ENCODE data around the gene STK38.
"Not testable (repeated sequence)": the region's sequence is repeated elsewhere in the genome, so short reads cannot be mapped to it uniquely, and the experiment has no call there.

Gene STK38

DNA sequence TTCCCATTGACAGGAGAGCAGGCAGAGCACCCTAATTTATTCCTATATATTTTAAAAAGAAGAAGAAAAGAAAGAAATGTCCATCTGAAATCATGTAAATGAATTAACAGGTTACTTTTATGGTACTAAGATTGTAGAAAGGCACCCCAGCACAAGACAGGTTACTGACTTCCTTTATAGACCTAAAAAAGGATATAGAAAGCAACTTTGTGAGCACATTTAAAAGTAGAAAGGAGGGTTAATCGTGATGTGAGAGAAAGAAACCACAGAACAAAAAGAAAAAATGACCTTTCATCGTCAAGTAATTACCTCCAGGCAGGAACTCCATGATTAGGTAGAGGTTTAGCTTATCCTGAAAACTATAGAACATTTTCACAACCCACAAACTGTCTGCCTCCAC lies 29.9 kb downstream of the STK38 start:
- DNase-seq: no peak

DNA sequence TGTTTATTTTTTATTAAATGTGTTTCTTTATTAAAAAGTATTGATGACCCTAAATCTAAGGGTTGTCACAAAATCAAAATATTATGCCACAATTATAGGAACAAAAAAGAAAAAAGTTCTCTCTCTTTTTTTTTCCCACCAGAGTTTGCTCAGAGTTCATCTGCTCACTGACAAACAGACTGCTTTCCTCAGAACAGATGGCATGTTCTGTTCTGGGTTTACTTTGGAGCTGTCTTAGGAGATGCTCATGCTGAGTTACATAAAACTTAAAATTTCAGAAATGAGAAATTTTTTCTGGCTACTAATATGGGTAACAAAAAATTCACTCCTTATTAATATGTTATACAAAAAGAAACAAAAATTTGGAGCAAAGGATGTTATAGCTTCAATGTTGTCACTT lies 30.3 kb downstream of the STK38 start:
- DNase-seq: no peak

DNA sequence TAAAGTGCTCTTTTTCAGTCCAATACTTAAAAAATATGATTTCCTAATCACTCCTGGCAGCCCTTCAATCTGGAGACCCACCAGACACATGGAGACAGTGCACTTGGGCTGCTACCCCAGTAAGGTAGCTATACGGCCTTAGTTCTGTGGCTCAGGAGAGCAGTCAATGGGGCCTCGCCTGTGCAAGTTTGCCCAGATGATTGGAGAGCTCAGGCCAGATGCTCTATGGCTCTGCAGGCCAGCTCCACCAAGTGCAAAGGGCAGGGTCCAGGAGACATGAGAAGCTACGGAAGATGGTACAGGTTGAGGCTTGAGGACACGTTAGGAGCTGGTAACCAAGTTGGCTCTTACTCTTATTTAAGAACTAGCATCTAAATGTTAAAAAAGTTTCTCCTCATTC lies 30.7 kb downstream of the STK38 start:
- no peak for DNase-seq

DNA sequence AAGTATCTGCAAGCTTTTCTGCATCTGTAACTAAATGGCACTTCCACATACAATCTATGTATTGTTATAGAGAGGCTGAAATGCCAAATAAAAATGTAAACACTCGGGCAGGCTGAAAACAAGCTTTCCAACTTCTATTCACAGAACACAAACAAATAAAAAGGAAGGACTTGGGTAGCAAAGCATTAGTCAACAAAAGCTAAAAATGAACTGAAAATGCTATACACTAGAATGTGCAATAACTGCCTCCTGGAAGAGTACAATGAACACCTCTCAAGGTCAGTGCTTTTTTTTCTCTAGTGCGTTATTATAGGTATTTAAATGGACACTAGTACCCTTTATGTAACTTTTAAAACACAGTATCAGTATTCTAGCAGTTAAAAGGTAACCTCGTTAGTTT lies 31.4 kb downstream of the STK38 start:
- DNase-seq: no peak

DNA sequence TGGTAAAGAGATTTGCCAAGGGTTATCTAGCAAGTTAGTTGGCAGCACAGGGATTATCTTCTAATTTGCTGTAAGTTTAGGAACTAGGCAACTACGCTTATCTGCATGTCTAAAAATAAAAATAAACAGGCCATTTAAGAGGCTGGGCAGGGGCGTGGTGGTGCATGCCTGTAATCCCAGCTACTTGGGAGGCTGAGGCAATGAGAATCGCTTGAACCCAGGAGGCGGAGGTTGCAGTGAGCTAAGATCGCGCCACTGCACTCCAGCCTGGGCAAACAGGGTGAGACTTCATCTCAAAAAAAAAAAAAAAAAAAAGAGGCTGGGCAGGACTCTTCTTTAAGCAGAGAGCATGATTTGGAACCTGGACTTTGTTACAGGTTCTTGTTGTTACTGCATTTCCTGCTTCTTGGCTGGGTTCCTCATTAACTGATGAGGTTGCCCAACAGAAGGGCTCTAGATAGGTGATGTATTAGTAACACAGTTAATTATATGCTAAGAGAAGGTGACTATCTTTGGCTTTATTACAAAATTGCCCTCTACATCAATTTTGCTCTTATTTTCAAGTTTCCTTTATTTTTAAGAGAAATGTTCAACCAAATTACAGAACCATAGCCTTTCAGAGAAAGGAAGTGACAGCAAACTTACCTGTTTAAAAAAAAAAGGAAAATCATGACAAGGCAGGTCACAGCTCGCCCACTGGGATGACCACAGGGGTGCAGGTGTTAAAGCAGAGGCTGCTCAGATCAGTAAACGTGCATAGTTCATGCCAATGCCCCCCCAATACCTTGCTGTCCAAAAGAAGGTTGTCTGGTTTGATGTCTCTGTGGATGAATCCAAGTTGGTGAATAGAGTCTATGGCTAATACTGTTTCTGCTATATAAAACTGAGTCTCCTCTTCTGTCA lies 32.5 kb downstream of the STK38 start:
- no peak for DNase-seq

DNA sequence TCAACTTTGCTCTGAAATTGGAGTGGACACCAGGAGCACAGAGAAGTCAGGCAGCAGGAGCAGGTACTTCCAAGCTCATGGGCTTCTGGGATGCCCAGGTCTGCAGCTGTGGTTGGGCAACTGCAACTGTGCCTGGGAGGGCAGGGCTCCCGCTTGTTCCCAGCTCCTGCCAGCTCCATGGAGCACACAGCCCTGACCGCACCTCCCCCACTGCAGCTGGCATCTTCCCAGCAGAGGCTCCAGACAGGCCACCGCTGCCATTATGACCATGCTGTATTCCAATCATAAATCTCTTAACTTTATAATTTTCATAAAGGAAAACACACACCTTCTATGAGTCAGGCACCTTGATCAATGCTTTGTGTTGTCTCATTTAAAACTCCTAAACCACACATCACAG lies 36.9 kb downstream of the STK38 start:
- DNase-seq: no peak

DNA sequence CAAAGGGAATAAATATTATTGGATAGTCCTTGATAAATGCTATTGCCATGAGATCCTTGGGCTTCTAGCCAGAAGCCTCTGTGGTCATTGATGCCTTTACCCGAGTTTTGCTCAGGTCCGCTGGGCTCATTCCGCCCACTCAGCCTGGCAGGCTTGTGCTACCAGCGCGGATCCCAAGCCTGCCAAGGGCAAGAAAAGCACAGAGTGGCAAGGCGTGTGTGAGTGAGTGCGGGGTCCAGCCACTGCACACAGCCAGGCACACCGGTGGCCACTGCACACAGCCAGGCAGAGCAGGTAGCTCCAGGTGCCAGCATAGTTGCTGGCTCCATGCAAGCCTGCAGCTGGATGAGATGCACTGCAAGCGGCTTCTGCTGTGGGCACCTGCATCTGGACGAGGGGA lies 38.7 kb downstream of the STK38 start:
- no peak for DNase-seq

DNA sequence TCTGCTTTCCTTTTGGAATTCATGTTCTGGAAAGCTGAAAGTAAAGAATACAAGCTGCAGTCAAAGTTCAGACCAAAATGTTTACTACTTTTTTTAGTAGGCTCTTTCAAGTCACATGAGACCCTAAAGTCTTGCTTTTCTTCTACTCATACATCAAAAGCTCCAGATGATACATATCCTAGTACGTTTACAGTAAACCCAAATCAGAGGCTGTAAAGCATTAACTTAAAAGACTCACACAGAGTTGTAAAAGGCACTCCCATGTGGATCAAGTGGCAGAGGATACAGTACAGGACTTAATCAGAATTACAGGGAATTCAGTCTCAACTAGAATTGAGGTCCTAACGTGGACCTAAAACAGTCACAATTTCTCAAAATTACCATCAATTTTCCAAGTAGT lies 40.7 kb downstream of the STK38 start:
- no peak for DNase-seq

DNA sequence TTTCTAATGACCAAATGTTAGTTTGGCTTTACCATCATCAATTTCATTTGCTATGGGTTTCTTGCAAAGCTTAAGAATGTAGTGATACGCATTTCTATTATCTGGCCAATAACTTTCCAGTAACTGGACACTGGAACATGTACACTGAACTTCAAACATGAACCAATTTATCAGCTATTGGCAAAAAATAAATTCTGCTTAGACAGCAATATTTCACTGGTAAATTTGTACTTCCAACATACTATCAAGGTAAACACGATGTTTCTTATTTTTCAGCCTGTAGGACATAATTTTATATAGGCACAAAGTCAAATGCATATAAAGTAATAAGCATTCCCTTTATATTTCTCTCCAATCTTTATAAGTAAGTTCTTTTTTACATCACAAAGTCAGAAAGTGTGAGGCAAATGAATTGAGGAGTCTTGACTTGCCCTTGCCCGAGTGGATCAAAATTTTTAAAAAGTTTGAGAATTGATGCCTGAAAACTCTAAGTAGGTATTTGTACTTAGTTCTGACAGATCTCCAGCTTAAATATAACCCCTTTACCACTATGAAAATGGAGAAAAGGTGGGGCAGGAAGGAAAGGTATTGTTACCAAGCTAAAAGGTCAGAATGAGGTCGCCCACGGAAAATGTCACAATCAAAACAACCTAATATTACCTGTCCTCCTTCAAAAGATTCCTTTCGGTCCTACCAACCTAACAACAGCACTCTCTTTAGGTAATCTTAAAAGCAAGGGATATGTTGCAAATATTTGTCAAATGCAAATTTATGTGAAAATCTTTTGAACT lies 41.3 kb downstream of the STK38 start:
- DNase-seq: no peak

DNA sequence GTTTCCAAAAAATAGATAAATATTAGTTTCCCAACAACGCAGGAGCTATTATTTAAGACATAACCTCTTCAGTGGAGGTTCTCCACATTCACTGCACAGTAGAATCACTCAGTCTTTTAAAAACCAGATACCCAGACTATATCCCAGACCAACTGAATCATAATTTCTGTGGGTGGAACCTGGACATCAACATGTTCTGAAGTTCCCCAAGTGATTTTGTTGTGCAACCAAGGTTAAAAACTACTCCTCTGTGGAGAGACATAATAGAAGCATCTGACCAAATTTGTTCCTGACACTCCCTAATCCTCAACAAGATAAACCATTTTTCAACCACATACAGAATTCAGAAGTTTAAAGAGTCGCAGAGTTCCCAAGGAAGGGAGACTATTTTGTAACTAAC lies 42.3 kb downstream of the STK38 start:
- DNase-seq: no peak

DNA sequence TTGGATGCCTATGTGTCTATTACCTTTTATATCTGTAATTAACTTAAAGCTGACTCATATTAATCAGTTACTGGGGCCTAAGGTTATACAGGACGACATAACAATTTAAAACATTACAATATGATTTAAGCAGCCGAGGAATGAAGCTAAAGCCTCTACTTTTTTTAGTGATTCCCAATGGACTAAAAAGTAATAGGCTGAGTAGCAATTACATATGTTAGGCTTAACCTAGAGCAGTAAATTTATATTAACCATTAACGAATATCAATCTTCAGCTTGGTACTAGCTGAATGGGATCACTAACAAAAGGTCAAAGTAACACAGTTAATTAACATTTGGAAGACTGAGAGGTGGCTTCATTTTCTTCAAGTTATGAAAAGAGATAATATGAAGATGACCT lies 43.1 kb downstream of the STK38 start:
- no peak for DNase-seq

DNA sequence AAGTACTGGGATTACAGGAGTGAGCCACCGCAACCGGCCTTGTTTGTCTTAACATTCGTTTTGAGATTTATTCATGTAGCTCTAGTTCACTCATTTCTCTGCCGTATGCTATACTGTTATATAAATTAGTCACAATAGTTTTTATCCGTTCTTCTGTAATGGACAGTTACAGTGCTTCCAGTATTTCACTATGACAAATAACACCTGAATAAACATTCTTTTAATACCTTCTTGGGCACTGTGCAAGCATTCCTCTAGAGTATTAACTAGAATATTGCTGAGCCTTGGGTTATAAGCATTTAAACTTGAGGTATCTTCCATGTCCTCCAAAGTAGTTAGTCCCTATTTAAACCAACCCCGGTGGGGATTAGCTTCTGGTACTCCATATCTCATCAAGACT lies 45.6 kb downstream of the STK38 start:
- no peak for DNase-seq

DNA sequence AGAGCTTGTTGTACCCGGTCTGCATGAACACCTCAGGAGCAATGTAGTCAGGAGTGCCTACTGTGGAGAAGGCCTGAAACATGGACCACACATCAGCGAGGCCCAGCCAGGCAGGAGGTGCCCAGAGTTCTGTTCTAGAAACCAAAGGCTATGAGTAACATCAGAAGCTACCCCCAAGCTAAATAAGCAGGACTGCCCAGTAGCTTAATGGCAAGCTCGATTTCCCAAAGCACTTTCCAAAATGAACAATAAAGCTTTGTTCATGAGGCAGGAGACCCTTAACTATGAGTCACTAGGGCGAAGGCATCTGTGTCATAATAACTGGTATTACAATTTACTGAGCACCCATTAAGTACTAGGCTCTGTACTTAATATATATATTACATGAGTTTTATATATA lies 47.4 kb downstream of the STK38 start:
- DNase-seq: no peak

DNA sequence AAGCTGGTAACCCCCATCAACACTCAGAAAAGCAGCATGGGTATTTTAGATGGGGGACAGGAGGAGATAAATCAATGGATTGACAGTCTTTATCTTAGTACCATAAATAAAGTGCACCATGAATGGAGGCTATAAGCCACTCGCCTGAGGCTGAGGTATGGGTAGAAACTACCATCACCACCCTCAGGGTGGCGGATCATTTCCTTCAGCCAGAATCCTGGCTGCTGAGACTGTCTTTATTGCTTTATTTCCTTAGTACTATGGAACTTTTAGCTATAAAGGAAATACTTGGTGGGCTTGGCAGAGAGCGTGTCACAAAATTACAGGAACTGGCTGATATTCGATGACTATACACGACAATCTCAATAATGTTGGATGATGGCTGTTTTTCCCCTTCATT lies 52.2 kb downstream of the STK38 start:
- no peak for DNase-seq

DNA sequence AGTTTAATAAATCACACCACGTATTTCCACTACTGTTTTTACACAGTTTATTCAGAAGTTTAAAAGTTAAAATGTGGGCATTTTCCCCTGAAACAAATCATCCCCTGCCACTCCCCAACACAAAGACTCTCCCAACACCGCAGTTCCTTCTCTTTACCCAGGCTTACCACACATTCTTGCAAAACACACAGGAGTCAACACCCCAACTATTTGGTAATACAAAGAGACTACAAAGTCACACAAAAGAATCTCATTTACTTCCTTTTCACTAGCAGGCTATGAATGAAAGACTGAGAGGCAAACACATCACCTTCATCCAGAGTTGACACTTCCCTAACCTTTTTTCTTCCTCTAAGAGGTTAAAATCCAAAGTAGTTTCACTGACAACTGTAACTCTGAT lies 53.4 kb downstream of the STK38 start:
- DNase-seq: no peak

DNA sequence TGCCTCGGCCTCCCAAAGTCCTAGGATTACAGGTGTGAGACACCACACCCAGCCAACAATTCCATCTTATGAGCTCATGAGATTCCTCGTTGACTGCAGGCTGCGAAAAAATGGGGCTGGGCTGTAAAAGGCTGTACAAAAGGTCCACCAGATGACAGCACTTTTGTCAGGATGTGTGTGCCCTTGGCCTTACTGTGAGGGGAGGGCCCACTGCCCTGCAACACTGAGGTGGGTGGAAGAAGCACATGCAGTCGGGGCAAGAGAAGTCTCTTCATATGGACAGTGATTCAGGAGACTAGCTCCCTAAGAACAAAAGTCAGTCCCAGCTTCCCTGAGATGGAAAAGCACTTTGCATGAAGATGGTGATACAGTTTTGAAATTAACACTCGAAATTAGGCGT lies 54.0 kb downstream of the STK38 start:
- DNase-seq: no peak

DNA sequence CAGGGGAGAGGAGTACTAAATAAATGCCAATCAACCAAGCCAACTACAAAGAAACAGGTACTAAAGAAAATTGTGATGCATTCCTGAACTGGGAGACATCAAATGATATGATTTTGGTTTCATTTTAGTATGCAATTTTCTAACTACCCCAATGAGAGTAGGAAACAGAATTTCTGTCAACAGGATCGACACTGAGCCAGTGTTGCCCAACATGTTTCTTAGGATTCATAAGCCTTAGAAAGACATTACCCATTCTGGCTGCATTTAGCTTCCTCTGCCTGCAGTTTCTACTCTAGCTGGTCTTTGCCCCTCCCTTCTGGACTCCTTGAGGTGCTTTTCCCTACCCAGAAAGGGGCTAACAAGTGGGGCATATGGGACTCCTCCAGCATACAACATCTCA lies 54.7 kb downstream of the STK38 start:
- DNase-seq: no peak

DNA sequence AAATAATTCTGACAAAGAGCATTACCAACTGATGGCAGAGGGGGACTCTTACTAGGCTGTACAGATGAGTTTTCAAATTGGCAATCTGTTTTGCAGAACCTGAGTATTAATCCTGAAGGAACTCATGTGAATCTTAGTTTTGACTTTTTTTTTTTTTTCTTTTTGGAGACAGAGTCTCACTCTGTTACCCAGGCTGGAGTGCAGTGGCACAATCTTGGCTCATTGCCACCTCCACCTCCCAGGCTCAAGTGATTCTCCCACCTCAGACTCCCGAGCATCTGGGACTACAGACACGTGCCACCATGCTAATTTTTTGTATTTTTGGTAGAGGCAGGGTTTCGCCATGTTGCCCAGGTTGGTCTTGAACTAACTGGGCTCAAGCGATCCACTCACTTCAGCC lies 55.2 kb downstream of the STK38 start:
- DNase-seq: no peak

DNA sequence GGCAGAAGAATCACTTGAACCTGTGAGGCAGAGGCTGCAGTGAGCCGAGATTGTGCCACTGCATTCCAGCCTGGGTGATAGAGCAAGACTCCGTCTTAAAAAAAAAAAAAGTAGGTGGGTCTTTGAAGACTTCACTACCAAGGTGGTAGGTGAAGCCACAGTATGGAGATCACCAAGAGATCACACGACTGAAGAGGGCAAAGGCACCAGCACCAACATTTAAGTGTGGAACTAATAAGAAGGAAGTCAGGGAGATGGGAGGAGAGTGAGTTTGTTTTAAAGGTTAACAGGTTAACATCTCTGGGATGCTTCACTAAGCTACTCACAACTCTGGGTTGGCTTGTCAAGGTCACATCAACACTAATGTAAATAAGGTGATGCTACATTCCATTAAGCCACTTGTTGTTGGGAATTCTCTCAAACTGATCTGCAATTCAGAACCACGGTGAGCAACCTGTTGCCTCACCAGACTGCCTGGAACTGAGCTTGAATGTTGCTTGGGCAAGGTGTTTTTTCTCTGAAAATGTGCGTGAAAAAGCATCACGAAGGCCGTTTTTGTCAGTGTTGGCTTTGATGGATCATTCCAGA lies 55.8 kb downstream of the STK38 start:
- DNase-seq: no peak

DNA sequence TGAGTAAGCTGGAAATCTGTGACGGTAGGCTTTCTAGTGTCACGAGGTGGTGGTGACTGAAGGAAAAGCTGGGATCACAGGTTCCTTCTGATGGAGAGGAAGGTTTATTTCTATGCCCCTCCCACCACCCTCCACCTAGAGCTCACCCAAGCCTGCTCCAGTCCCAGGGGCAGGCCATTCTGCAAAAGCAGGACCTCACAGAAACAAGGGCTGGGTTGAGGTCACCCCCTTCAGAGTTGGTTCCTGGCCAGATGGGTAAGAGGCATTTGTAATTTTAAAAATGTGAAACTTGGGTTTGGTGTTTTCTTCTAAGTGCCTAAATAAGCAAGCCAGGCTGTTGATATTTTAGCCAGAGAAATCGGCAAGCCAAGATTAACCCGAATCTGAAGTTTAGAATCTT lies 57.9 kb downstream of the STK38 start:
- DNase-seq: no peak

DNA sequence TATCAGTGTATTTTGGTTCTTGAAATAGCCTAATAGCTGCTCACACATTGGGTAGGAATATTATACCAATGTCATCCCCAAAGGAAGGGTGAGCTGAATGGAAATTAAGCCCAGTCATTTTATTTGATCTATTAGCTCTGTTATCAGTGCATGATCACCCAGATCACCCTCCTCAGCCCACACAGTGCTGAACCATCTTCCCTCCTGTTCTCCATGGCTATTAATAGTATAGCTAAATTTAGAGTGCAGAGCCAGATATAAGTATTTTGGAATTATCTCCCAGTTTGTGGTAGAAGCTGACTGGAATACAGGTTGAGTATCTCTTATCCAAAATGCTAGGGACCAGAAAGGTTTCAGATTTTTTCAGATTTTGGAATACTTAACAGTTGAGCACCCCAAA lies 59.1 kb downstream of the STK38 start:
- no peak for DNase-seq

DNA sequence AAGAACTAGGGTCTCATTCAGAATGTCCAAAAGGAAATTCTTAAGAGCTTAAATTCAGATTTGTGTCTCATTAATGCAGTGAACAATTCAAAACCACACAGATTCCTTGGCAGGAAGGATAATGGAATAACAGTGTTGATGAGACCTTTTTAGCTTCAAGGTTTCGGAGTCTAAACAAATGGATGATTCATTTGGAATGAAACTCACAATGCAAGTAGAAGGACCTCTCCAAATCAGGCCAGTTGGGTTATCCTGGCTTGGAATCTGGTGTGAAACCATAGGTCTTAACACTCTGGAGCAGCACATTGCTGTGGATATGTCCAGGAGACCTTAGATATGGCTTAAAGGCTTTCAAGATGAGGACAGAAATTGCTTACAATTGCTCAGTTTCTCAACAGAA lies 59.6 kb downstream of the STK38 start:
- peak; percentile 19 for DNase-seq

DNA sequence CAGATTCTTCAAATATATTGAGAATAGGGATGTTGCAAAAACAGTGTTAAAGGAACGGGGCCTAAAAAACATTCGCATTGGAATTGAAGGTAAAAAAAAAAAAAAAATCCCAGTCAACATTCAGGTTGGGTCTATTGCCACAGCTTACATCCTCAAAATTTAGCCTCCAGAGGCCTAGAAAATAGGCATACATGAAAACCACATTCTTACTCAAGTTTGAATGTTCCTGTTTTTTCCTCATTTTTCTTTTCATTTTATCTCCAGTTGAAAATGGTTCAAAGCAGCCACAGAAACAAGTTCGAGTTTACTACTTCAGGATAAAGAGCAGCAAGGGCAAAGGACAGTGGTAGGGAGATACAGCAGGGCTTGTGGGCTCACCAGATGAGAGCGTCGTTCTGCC lies 62.5 kb downstream of the STK38 start:
- DNase-seq: no peak

DNA sequence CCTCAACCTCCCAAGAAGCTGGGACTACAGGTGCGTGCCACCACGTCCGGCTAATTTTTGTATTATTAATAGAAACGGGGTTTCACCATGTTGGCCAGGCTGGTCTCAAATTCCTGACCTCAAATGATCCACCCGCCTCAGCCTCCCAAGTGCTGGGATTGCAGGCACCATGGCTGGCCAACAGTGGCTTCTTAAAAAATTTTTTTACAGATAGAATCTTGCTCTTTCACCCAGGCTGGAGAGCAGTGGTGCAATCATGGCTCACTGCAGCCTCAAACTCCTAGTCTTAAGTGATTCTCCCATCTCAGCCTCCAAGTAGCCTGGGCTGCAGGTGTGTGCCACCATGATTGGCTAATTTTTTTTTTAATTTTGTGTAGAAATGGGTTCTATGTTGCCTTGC lies 64.0 kb downstream of the STK38 start:
- not testable (repeated sequence) for DNase-seq
